Neural crest cell (in vitro differentiated cells): Measurements from ENCODE around the gene AIG1. TPM values are rescaled to one million over a fixed set of nuclear protein-coding genes. Genes with fewer than 3 reads are reported as not detected.

Source experiments
- DNase-seq: peaks from one replicate; pipeline ENCODE4 v3.0.0; 2021; ENCODE audit warnings: low read depth, mixed read lengths, low spot score
- H3K27ac Mint-ChIP-seq: one replicate; pipeline ENCODE4 v1.8.0; 2021; ENCODE audit warnings: mild to moderate bottlenecking, mixed read lengths; ENCODE audit not compliant: unreplicated experiment
- H3K27me3 Mint-ChIP-seq: 2 replicates; pipeline ENCODE4 v1.8.0; 2021; ENCODE audit warnings: low read depth, mild to moderate bottlenecking, mixed read lengths
- H3K36me3 Mint-ChIP-seq: 2 replicates; pipeline ENCODE4 v1.8.0; 2021; ENCODE audit warnings: low read depth, mild to moderate bottlenecking, mixed read lengths
- H3K4me1 Mint-ChIP-seq: 2 replicates; pipeline ENCODE4 v1.8.0; 2021; ENCODE audit warnings: mixed read lengths
- H3K4me3 Mint-ChIP-seq: one replicate; pipeline ENCODE4 v1.8.0; 2021; ENCODE audit warnings: mild to moderate bottlenecking, mixed read lengths
- H3K9me3 Mint-ChIP-seq: 2 replicates; pipeline ENCODE4 v1.8.0; 2021; ENCODE audit warnings: mixed read lengths
- total RNA-seq: library from RNA; stranded (reverse); gene quantifications from 2 replicates; pipeline ENCODE4 v1.2.1, GENCODE V29; 2021
- TF ChIP-seq, protein P1 (sequence below): fragments of 200-600 bp; sonication (generic); conservative IDR thresholded peaks from 2 replicates; pipeline ENCODE4 v1.5.0; 2021; ENCODE audit warnings: antibody characterized with exemption, mild to moderate bottlenecking

The AIG1 gene
- total RNA-seq, 1 donor from 2014 or later = 22.9 TPM

DNA sequence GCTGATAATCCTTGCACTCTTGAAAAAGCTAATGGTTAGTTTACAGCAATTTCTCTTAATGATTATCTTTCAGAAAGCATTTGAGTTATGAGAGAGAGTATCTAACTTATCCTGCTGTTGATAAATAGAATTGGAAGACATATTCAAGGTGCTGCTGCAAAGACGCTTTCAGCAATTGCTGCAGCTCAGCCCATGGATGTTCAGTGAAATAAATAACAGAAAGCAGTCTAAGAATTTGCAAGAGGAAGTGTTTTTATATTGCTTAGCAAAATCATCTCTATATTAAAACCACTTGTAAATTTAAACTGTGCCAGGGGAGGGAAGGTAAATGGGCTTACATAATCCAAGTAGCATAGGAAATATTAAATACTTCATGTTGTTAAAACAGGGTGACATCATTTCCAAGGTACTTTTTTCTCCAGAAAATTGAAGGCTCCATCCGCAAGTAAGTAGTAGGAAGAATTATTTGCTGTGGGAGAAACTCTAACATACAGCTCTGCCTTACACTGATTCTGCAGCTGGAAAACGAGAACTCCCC lies 201.3 kb downstream of the AIG1 start:
- Mint-ChIP-seq H3K4me3 (no peak overlapping the region), H3K9me3 (peaks cover 5% of the 10 kb centered on the region), H3K27ac (no peak overlapping the region), H3K27me3 (no peaks in the 10 kb centered on the region), H3K36me3 (no peaks in the 10 kb centered on the region), H3K4me1 (peaks cover 10% of the 10 kb centered on the region)
- no peak for DNase-seq
- TF ChIP-seq, protein P1, sequence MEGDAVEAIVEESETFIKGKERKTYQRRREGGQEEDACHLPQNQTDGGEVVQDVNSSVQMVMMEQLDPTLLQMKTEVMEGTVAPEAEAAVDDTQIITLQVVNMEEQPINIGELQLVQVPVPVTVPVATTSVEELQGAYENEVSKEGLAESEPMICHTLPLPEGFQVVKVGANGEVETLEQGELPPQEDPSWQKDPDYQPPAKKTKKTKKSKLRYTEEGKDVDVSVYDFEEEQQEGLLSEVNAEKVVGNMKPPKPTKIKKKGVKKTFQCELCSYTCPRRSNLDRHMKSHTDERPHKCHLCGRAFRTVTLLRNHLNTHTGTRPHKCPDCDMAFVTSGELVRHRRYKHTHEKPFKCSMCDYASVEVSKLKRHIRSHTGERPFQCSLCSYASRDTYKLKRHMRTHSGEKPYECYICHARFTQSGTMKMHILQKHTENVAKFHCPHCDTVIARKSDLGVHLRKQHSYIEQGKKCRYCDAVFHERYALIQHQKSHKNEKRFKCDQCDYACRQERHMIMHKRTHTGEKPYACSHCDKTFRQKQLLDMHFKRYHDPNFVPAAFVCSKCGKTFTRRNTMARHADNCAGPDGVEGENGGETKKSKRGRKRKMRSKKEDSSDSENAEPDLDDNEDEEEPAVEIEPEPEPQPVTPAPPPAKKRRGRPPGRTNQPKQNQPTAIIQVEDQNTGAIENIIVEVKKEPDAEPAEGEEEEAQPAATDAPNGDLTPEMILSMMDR = no peak

DNA sequence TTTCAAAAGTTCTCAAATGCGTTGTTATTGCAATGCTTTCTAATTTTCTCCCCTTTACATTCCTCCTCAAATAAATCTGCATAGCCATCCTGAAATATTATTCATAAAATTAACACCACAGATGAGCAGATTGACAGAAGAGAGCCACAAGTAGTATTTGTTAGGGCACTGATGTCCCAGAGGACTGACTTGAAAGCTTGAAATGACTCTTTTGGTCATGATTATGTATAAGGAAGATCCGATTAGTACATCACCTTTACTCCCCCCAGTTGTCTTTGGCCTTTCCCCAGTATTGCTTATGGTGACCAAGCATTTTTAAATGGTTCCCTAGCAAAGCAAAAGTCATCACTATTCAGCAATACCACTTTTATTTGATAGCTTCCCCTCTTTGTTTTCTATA lies 202.2 kb downstream of the AIG1 start:
- TF ChIP-seq, protein P1 = no peak
- Mint-ChIP-seq H3K36me3 (no peaks in the 10 kb centered on the region), H3K27ac (no peak overlapping the region), H3K27me3 (no peaks in the 10 kb centered on the region), H3K9me3 (peaks cover 5% of the 10 kb centered on the region), H3K4me1 (peaks cover 6% of the 10 kb centered on the region), H3K4me3 (no peak overlapping the region)
- no peak for DNase-seq

DNA sequence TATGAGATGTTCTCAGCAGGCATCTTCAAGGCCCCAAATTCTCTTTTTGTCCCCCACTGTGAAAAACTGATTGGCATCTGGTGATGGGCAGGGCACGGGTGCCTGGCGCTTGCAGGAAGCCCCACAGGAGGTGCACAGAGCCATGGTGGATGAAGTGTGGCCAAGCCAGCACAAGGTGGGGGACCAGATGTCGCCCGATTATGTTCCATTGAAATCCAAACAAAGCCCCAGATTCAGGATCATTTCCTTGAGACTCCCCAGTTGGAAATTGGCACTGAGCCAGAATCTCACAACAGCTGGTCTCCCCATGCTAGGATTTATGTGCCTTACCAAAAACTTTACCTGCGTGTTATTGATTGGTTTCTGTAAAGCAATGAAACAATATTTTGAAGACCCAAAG lies 203.7 kb downstream of the AIG1 start:
- H3K36me3 Mint-ChIP-seq = no peaks in the 10 kb centered on the region
- TF ChIP-seq, protein P1 = no peak
- no peak for DNase-seq
- H3K27ac Mint-ChIP-seq = no peak overlapping the region
- H3K27me3 Mint-ChIP-seq = no peaks in the 10 kb centered on the region
- H3K9me3 Mint-ChIP-seq = peaks cover under 1% of the 10 kb centered on the region
- peaks cover 5% of the 10 kb centered on the region for H3K4me1 Mint-ChIP-seq
- no peak overlapping the region for H3K4me3 Mint-ChIP-seq

DNA sequence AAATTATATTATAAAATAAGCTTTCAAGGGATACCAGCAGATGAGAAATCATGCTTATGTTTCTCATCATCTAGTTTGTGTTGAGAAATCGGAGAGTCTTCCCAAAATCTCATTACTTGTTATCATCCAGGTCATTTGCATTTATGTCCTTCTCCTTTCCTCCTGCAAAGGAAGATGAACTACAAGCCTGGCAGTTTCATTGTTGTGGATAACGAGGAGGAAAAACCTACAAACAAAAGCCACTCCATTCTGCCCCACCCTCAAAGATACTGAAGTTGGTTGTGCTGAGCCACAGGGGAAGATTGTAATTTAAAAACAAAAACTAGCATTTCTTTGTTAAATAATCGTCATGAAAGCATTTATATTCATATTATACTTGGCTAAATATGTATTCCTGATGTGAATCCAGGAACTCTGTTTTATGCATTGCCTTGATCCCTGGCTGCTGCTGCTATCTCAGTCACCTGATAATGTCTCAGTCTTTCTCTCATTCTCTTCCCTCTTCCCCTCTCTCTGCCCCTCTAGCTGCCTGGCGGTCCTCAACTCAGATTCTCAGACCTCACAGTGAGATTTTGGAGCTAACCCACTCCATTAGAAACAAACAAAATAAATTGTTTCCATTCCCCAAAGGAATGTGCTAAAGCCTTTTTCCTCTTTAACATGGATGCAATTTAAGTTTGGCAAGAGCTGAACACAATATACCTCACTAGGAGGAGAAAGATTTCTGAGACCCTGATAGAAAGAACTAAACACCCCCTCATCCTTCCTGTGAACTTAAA lies 204.5 kb downstream of the AIG1 start:
- H3K36me3 Mint-ChIP-seq = no peaks in the 10 kb centered on the region
- H3K27ac Mint-ChIP-seq = no peak overlapping the region
- H3K4me1 Mint-ChIP-seq = peaks cover 5% of the 10 kb centered on the region
- TF ChIP-seq, protein P1 = no peak
- no peak for DNase-seq
- H3K27me3 Mint-ChIP-seq = no peaks in the 10 kb centered on the region
- H3K9me3 Mint-ChIP-seq = no peaks in the 10 kb centered on the region
- no peak overlapping the region for H3K4me3 Mint-ChIP-seq

DNA sequence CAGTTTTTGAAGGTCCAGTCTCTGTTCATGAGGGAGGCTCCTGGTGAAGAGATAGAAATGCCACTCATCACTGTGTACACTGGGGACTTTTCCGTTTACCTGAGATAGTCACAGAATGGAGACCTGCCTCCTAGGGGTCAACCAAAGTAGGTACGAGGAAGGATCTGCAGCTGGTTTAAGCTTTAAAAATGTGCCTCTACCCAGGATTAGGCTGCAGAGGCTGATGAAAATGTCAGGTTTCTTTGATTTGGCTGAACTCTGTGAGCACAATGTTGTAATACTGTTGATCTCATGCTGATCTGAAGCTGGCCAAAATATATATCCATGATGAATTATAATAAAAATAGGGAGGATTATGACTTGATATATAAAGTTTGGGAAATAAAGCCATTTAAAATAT lies 207.1 kb downstream of the AIG1 start:
- H3K4me3 Mint-ChIP-seq = no peak overlapping the region
- TF ChIP-seq, protein P1 = no peak
- no peaks in the 10 kb centered on the region for H3K36me3 Mint-ChIP-seq
- H3K9me3 Mint-ChIP-seq = peaks cover 3% of the 10 kb centered on the region
- peaks cover 5% of the 10 kb centered on the region for H3K4me1 Mint-ChIP-seq
- no peaks in the 10 kb centered on the region for H3K27me3 Mint-ChIP-seq
- no peak for DNase-seq
- no peak overlapping the region for H3K27ac Mint-ChIP-seq
